OCI-LY1 (cell line): ENCODE measurements around the gene ADAR.

Experiments used
- H2AFZ ChIP-seq: fragments of 200-600 bp; sonication (generic), shearing (Covaris generic); 2 replicates; pipeline ENCODE4 v1.6.0; 2014; ENCODE audit warnings: antibody characterized with exemption, mild to moderate bottlenecking, low read length
- H3F3A ChIP-seq: fragments of 200-600 bp; sonication (generic), shearing (Covaris generic); 2 replicates; pipeline ENCODE4 v1.6.0; 2014; ENCODE audit warnings: mild to moderate bottlenecking, antibody characterized with exemption, low read length, moderate library complexity; ENCODE audit not compliant: insufficient read depth
- H3K27ac ChIP-seq: fragments of 200-600 bp; sonication (generic); 2 replicates; pipeline ENCODE4 v1.5.1; 2014; ENCODE audit warnings: low read length, mixed run types, mild to moderate bottlenecking, low read depth; ENCODE audit not compliant: poor library complexity, severe bottlenecking
- H3K27me3 ChIP-seq: fragments of 200-600 bp; sonication (generic); 2 replicates; pipeline ENCODE4 v1.6.0; 2014; ENCODE audit warnings: antibody characterized with exemption, mild to moderate bottlenecking, low read length, moderate library complexity; ENCODE audit not compliant: insufficient read depth
- H3K36me3 ChIP-seq: fragments of 200-600 bp; sonication (generic); 2 replicates; pipeline ENCODE4 v1.6.1; 2014; ENCODE audit warnings: mild to moderate bottlenecking, antibody characterized with exemption, low read length, moderate library complexity, mixed read lengths; ENCODE audit not compliant: insufficient read depth
- H3K4me1 ChIP-seq: fragments of 200-600 bp; sonication (generic); 2 replicates; pipeline ENCODE4 v1.5.1; 2014; ENCODE audit warnings: mild to moderate bottlenecking, low read length, moderate library complexity; ENCODE audit not compliant: insufficient read depth, severe bottlenecking
- H3K4me2 ChIP-seq: fragments of 200-600 bp; sonication (generic), shearing (Covaris generic); 2 replicates; pipeline ENCODE4 v1.6.1; 2014; ENCODE audit warnings: low read length
- H3K4me3 ChIP-seq: fragments of 200-600 bp; sonication (generic); 2 replicates; pipeline ENCODE4 v1.5.1; 2014; ENCODE audit warnings: low read length, low read depth, mild to moderate bottlenecking, mixed read lengths; ENCODE audit not compliant: poor library complexity, severe bottlenecking
- H3K79me2 ChIP-seq: fragments of 200-600 bp; shearing (Covaris generic); 2 replicates; pipeline ENCODE4 v1.6.1; 2016; ENCODE audit warnings: mixed run types, low read length, mixed read lengths; ENCODE audit not compliant: insufficient read depth
- H3K9ac ChIP-seq: fragments of 200-600 bp; sonication (generic), shearing (Covaris generic); 2 replicates; pipeline ENCODE4 v1.6.1; 2014; ENCODE audit warnings: mild to moderate bottlenecking, low read length, mixed read lengths
- H3K9me2 ChIP-seq: fragments of 200-600 bp; sonication (generic), shearing (Covaris generic); 2 replicates; pipeline ENCODE4 v1.6.1; 2014; ENCODE audit warnings: low read depth, mild to moderate bottlenecking, low read length, mixed read lengths
- H3K9me3 ChIP-seq: fragments of 200-600 bp; shearing (Covaris generic); 2 replicates; pipeline ENCODE4 v1.6.1; 2014; ENCODE audit warnings: low read length, mixed read lengths
- H4K20me1 ChIP-seq: fragments of 200-600 bp; sonication (generic), shearing (Covaris generic); 2 replicates; pipeline ENCODE4 v1.6.0; 2016; ENCODE audit warnings: mild to moderate bottlenecking, low read length; ENCODE audit not compliant: insufficient read depth
- CTCF ChIP-seq: fragments of 200-600 bp; sonication (generic), shearing (Covaris generic); IDR thresholded peaks from 2 replicates; pipeline ENCODE4 v1.5.1; 2017; ENCODE audit warnings: mild to moderate bottlenecking, antibody characterized with exemption, low read length, moderate library complexity, mixed read lengths
- EZH2 ChIP-seq: fragments of 200-600 bp; sonication (generic), shearing (Covaris generic); IDR thresholded peaks from 2 replicates; pipeline ENCODE4 v1.8.0; 2017; ENCODE audit warnings: borderline replicate concordance, mixed run types, mild to moderate bottlenecking, antibody characterized with exemption, low read length, moderate library complexity, mixed read lengths

The ADAR gene

GRCh38 chr1:154550070-154550469 lies 57.9 kb downstream of the ADAR start:
- Histone ChIP-seq H4K20me1 (no peaks in the 10 kb centered on the region), H3K9me3 (no peaks in the 10 kb centered on the region), H3K36me3 (peaks cover 67% of the 10 kb centered on the region), H3K4me2 (no peak overlapping the region), H3K9ac (no peak overlapping the region), H2AFZ (no peak overlapping the region), H3K9me2 (no peaks in the 10 kb centered on the region), H3K79me2 (no peaks in the 10 kb centered on the region), H3K4me3 (no peak overlapping the region), H3F3A (no peaks in the 10 kb centered on the region), H3K4me1 (no peaks in the 10 kb centered on the region), H3K27me3 (no peaks in the 10 kb centered on the region), H3K27ac (no peak overlapping the region)
- TF ChIP-seq EZH2, result no peak
- TF ChIP-seq CTCF, result no peak

GRCh38 chr1:154549202-154549770 lies 58.7 kb downstream of the ADAR start:
- Histone ChIP-seq H3F3A (no peaks in the 10 kb centered on the region), H3K79me2 (no peaks in the 10 kb centered on the region), H3K9ac (no peak overlapping the region), H3K36me3 (peaks cover 59% of the 10 kb centered on the region), H2AFZ (no peak overlapping the region), H4K20me1 (no peaks in the 10 kb centered on the region), H3K4me2 (no peak overlapping the region), H3K27me3 (no peaks in the 10 kb centered on the region), H3K4me1 (no peaks in the 10 kb centered on the region), H3K9me2 (no peaks in the 10 kb centered on the region), H3K4me3 (no peak overlapping the region), H3K9me3 (no peaks in the 10 kb centered on the region), H3K27ac (no peak overlapping the region)
- TF ChIP-seq CTCF (no peak), EZH2 (no peak)

- H3K9ac ChIP-seq, result no peak overlapping the region
- H3K36me3 ChIP-seq, result peaks cover 46% of the 10 kb centered on the region
Measured at GRCh38 chr1:154548028-154548427, 60.0 kb downstream of the ADAR start.

More at GRCh38 chr1:154548028-154548427, 60.0 kb downstream of the ADAR start:
- H3K27ac ChIP-seq, result no peak overlapping the region
- no peaks in the 10 kb centered on the region for H3K9me3 ChIP-seq
- H3K4me1 ChIP-seq, result no peaks in the 10 kb centered on the region
- no peaks in the 10 kb centered on the region for H3K79me2 ChIP-seq
- H3K4me3 ChIP-seq, result no peak overlapping the region
- H2AFZ ChIP-seq, result no peak overlapping the region
- H3K4me2 ChIP-seq, result no peak overlapping the region
- no peaks in the 10 kb centered on the region for H3K27me3 ChIP-seq
- TF ChIP-seq EZH2, result no peak
- no peak for TF ChIP-seq CTCF
- H3K9me2 ChIP-seq, result no peaks in the 10 kb centered on the region
- H3F3A ChIP-seq, result no peaks in the 10 kb centered on the region
- no peaks in the 10 kb centered on the region for H4K20me1 ChIP-seq
